Parathyroid adenoma (tissue), 2 donors: ENCODE data around the gene RHOJ.

Experiments used
- H2AFZ ChIP-seq: fragments of 300-600 bp; sonication (generic); one replicate; pipeline ENCODE4 v1.7.0; 2017; ENCODE audit warnings: antibody characterized with exemption, mild to moderate bottlenecking
- H3K27ac ChIP-seq: fragments of 300-600 bp; sonication (generic); one replicate; pipeline ENCODE4 v1.7.0; 2017
- H3K27me3 ChIP-seq: fragments of 300-600 bp; sonication (generic); one replicate; pipeline ENCODE4 v1.7.0; 2017; ENCODE audit warnings: low read length; ENCODE audit not compliant: control insufficient read depth, insufficient read depth
- H3K36me3 ChIP-seq: fragments of 300-600 bp; sonication (generic); one replicate; pipeline ENCODE4 v1.7.0; 2017; ENCODE audit warnings: low read length; ENCODE audit not compliant: control insufficient read depth, insufficient read depth
- H3K4me1 ChIP-seq: fragments of 300-600 bp; sonication (generic); one replicate; pipeline ENCODE4 v1.7.0; 2017; ENCODE audit warnings: control low read depth
- H3K4me2 ChIP-seq: fragments of 300-600 bp; sonication (generic); one replicate; pipeline ENCODE4 v1.7.0; 2017; ENCODE audit warnings: low read length
- H3K4me3 ChIP-seq: fragments of 300-600 bp; sonication (generic); one replicate; pipeline ENCODE4 v1.7.0; 2017; ENCODE audit warnings: low read depth, low read length
- H3K79me2 ChIP-seq: fragments of 300-600 bp; sonication (generic); one replicate; pipeline ENCODE4 v1.7.0; 2017; ENCODE audit warnings: control low read depth
- H3K9ac ChIP-seq: fragments of 300-600 bp; sonication (generic); one replicate; pipeline ENCODE4 v1.7.0; 2017; ENCODE audit warnings: mild to moderate bottlenecking
- H3K9me3 ChIP-seq: fragments of 300-600 bp; sonication (generic); one replicate; pipeline ENCODE4 v1.7.0; 2017; ENCODE audit warnings: low read length; ENCODE audit not compliant: control insufficient read depth
- TF ChIP-seq, protein P1 (sequence below): fragments of 300-600 bp; sonication (generic); IDR thresholded peaks from one replicate; pipeline ENCODE4 v1.7.0; 2017; ENCODE audit warnings: antibody characterized with exemption, mild to moderate bottlenecking
- donor health status: primary hyperparathyroidism.

The RHOJ gene

DNA sequence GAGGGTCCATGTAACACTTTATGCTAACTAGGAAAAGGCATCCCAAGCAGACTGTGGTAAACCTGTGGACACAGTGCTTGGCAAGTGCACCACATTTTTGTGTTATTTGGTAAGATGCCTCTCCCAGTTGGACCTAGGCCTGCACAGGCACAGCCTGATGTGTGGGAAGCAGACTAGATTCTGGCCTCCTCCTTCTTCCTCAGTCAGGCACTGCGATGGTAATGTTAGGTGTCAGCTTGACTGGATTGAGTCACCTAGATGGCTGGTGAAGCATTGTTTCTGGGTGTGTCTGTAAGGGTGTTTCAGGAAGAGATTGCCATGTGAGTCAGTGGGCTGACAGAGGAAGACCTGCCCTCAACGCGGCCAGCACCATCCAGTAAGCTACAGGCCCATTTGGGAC, 25.3 kb upstream of the RHOJ start:
- no peaks in the 10 kb centered on the region for H3K79me2 ChIP-seq
- no peaks in the 10 kb centered on the region for H3K9me3 ChIP-seq
- H3K27me3 ChIP-seq, result no peaks in the 10 kb centered on the region
- TF ChIP-seq, protein P1, sequence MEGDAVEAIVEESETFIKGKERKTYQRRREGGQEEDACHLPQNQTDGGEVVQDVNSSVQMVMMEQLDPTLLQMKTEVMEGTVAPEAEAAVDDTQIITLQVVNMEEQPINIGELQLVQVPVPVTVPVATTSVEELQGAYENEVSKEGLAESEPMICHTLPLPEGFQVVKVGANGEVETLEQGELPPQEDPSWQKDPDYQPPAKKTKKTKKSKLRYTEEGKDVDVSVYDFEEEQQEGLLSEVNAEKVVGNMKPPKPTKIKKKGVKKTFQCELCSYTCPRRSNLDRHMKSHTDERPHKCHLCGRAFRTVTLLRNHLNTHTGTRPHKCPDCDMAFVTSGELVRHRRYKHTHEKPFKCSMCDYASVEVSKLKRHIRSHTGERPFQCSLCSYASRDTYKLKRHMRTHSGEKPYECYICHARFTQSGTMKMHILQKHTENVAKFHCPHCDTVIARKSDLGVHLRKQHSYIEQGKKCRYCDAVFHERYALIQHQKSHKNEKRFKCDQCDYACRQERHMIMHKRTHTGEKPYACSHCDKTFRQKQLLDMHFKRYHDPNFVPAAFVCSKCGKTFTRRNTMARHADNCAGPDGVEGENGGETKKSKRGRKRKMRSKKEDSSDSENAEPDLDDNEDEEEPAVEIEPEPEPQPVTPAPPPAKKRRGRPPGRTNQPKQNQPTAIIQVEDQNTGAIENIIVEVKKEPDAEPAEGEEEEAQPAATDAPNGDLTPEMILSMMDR, result no peak
- H3K27ac ChIP-seq, result no peak overlapping the region
- no peak overlapping the region for H2AFZ ChIP-seq
- no peaks in the 10 kb centered on the region for H3K4me1 ChIP-seq
- no peak overlapping the region for H3K4me2 ChIP-seq
- no peak overlapping the region for H3K9ac ChIP-seq
- no peak overlapping the region for H3K4me3 ChIP-seq
- H3K36me3 ChIP-seq, result no peaks in the 10 kb centered on the region

DNA sequence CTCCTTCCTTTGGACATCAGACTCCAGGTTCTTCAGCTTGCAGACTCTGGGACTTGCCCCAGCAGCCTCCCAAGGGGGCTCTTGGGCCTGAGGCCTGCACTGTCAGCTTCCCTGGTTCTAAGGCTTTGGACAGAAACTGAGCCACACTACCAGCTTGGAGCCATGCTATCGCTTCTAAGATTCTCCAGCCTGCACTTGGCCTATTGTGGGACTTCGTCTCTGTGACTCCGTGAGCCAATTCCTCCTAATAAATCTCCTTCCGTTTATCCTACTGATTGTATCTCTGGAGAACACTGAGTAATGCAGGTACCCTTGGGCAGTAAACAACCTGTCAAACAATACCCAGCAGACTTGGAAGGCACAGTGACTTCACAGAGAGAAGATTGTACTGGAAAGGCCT, 24.9 kb upstream of the RHOJ start:
- Histone ChIP-seq H3K36me3 (no peaks in the 10 kb centered on the region), H3K9ac (no peak overlapping the region), H3K4me2 (no peak overlapping the region), H3K9me3 (no peaks in the 10 kb centered on the region), H2AFZ (no peak overlapping the region), H3K27me3 (no peaks in the 10 kb centered on the region), H3K4me1 (no peaks in the 10 kb centered on the region), H3K27ac (no peak overlapping the region), H3K4me3 (no peak overlapping the region), H3K79me2 (no peaks in the 10 kb centered on the region)
- TF ChIP-seq, protein P1, result no peak

DNA sequence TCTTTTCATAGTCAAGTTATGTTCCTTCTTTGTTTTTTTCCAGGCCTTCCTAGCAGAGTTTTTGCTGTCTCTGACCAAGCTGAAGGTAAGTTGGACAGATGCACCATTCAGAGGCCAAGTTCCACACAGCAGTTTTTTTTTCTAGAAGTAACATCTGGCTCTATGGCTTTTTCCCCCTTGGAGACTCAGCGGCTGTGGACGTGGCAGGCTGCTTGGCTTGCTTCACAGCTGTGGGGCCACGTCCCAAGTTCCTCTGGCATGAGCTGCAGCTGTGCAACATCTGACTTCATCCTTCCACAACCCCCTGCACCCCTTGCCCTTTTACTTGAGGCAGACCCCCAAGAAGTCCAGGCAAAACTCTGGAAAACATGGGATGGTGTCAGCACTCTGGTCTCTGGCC, 24.2 kb upstream of the RHOJ start:
- Histone ChIP-seq H3K9ac (no peak overlapping the region), H3K4me3 (no peak overlapping the region), H3K27ac (no peak overlapping the region), H3K36me3 (no peaks in the 10 kb centered on the region), H3K4me1 (no peaks in the 10 kb centered on the region), H2AFZ (no peak overlapping the region), H3K27me3 (no peaks in the 10 kb centered on the region), H3K4me2 (no peak overlapping the region), H3K79me2 (no peaks in the 10 kb centered on the region), H3K9me3 (no peaks in the 10 kb centered on the region)
- TF ChIP-seq, protein P1, result no peak

DNA sequence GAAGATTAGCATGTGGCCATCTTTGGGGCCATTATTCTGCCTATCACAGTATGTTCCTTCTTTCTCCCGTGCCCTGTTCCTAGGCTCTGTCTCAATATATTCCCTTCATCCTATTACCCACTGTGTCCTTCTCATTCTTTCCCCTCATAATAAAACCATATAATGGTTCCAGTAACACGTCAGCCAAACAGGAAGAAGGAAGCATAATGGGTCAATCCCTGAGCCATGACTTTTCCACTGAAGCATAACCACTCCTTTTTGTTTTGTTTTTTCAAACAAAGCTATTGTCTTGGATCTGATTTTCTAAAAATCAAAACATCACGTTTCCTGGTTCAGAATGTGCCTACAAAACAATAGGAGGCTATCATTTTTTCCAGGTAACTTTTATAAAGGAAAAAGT, 21.3 kb upstream of the RHOJ start:
- Histone ChIP-seq H3K36me3 (no peaks in the 10 kb centered on the region), H3K4me3 (no peak overlapping the region), H3K79me2 (no peaks in the 10 kb centered on the region), H3K27ac (no peak overlapping the region), H3K9me3 (no peaks in the 10 kb centered on the region), H3K9ac (no peak overlapping the region), H2AFZ (no peak overlapping the region), H3K27me3 (no peaks in the 10 kb centered on the region), H3K4me1 (no peaks in the 10 kb centered on the region), H3K4me2 (no peak overlapping the region)
- TF ChIP-seq, protein P1, result no peak

DNA sequence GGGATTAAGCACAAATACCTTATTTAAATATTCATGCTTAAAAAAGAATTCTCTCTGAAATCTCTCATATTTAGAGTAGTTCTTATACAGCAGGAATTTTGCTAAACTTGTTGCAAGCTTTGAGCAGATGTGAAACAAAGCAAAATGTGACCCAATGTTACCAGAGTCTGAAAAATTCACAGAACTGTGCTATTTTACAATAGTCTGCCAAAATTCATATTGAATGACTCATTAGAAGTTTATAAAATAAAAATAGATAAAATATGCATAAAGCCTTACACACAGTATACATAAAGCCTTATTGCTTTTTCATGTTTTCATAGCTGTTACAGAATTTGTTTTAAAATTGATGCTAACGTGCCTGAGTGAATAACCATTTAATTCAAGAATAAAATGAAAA, 17.8 kb upstream of the RHOJ start:
- Histone ChIP-seq H3K4me2 (no peak overlapping the region), H2AFZ (no peak overlapping the region), H3K79me2 (no peaks in the 10 kb centered on the region), H3K27ac (no peak overlapping the region), H3K9me3 (no peaks in the 10 kb centered on the region), H3K4me1 (no peaks in the 10 kb centered on the region), H3K4me3 (no peak overlapping the region), H3K36me3 (no peaks in the 10 kb centered on the region), H3K27me3 (no peaks in the 10 kb centered on the region), H3K9ac (no peak overlapping the region)
- TF ChIP-seq, protein P1, result no peak
